ENCODE results near the gene KDM1B. TPM values are rescaled to one million over a fixed set of nuclear protein-coding genes. Genes with fewer than 3 reads are reported as not detected.

The KDM1B gene
- total and polyA plus RNA-seq, 2 experiments from 2014 or later: 3.8 to 9.0 TPM

- peaks cover 100% of the 10 kb centered on the region for H3K79me2 ChIP-seq (replicated peaks; ENCODE audit: insufficient read depth)
- peaks cover 56% of the 10 kb centered on the region for H4K20me1 ChIP-seq (replicated peaks; ENCODE audit: insufficient read depth)
- Mint-ChIP-seq H3K27me3 (ENCODE audit: insufficient read depth, low read depth, poor library complexity) (no peaks in the 10 kb centered on the region), H3K36me3 (ENCODE audit: low read depth) (peaks cover 85% of the 10 kb centered on the region), H3K27ac (no peak overlapping the region), H3K4me1 (peaks cover 9% of the 10 kb centered on the region; the same call in 2 of the 3 replicates), H3K4me3 (no peak overlapping the region), H3K9me3 (no peaks in the 10 kb centered on the region)
- no peaks in the 10 kb centered on the region for H3F3A ChIP-seq (replicated peaks; ENCODE audit: low read depth)
- H3K36me3 ChIP-seq (ENCODE audit: insufficient read depth): peaks cover 46% of the 10 kb centered on the region
- TF ChIP-seq REST (IDR thresholded peaks at IDR 0.05; ENCODE audit: unreplicated experiment): no peak
- TF ChIP-seq ZNF114 (CRISPR knock-in tag; IDR thresholded peaks at IDR 0.05): no peak
- TF ChIP-seq JUNB (IDR thresholded peaks at IDR 0.05; ENCODE audit: unreplicated experiment): no peak
- no peak for TF ChIP-seq NANOG (IDR thresholded peaks at IDR 0.05; ENCODE audit: borderline replicate concordance)
- TF ChIP-seq CTCF (conservative IDR thresholded peaks at IDR 0.05; ENCODE audit: low read depth in 2 of 2): no peak
- no peak for TF ChIP-seq ZNF462 (CRISPR knock-in tag; IDR thresholded peaks at IDR 0.05)
- TF ChIP-seq ZNF331 (CRISPR knock-in tag; IDR thresholded peaks at IDR 0.05; ENCODE audit: low read depth): no peak
- no peak for TF ChIP-seq EZH2phosphoT487 (IDR thresholded peaks at IDR 0.05; ENCODE audit: unreplicated experiment)
- H3K4me3 ChIP-seq: no peak overlapping the region
- no peak overlapping the region for H3K4me2 ChIP-seq
- H3K27me3 ChIP-seq (ENCODE audit: insufficient read depth): no peaks in the 10 kb centered on the region
- no peak for ATAC-seq
- DNase-seq (ENCODE audit: low spot score): no peak
- H3K4me1 ChIP-seq (ENCODE audit: insufficient read depth): peaks cover 5% of the 10 kb centered on the region; the same call in 1 of the 2 replicates
- H2AFZ ChIP-seq: no peak overlapping the region
- no peaks in the 10 kb centered on the region for H3K9me2 ChIP-seq (ENCODE audit: insufficient read depth)
- H3K27ac ChIP-seq (ENCODE audit: low read depth): no peak overlapping the region
These were observed 99.6 kb downstream of the KDM1B start for GRCh38 chr6:18254793-18255192.

All from GM23338 (cell line).